NCI-H1092 treated with DMSO at 0.1 percent for 48 hours (cell line): ENCODE measurements around the gene ITGB5.
"Not testable (repeated sequence)": the region's sequence is repeated elsewhere in the genome, so short reads cannot be mapped to it uniquely, and the experiment has no call there.

Source experiments
- DNase-seq: peaks from one replicate; lab custom pipeline; 2025; lab: John Stamatoyannopoulos, UW

ITGB5 gene

DNA sequence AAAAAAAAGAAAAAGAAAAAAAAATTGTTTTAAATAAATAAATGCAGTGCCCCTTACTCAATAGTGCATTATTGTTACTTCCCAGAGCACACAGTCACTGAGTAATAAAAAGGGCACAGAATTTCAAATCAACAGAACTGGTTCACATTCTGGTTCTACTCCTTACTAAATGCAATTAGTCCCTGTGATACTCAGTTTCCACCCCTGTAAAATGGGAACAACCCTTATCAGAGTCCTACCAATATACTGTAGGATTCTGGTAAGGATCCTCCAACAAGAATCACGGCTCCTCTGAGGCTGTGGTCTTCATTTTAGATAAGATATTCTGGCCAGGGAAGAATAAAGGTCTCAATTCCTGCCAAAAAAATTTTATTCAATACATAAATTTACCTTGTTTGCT, 50.7 kb downstream of the ITGB5 start:
- no peak for DNase-seq

DNA sequence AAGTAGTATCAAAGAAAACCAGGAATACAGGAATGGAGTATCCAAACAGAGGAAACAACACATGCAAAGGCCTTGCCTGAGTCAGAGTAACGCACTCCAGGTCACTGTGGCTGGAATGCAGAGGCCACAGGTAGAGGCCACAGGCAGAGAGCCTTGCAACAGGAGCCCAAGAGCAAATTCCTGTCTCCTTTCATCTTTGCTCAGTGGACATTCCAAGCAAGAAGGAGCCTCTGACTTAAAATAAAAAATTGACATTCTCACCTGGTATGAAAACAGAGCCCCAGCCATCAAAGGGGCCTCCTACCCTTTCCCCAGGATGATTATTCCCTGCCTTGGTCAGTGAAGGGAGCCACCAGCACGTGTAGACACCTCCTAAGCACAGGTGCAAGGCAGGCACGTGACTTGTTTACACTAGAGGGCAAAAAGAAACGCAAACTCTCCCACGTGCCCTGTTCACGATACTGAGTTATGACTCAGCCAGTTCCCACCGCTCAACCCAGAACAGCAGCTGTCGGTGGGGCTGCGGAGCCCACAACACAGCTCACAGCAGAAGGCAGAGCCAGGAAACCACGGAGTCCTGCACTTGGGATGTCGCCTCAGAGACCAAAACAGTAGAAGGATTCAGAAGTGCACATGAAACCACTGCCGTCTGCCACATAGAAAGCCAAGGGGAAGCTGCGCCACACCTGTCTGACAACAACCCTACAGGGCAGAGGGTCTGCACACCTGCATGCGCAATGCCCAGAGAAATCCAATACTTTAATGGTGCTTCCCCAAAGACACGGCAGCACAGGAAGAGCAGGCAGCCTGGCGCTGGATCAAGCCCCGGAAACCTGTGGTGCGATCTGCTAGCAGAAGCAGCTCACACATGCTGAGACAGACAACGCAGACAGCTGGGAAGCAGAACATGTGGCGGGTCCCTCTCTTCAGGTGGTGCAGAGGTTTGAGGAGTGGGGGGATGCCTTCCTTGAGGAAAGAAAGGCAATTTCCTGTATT, 52.1 kb downstream of the ITGB5 start:
- DNase-seq = peak; percentile 86

DNA sequence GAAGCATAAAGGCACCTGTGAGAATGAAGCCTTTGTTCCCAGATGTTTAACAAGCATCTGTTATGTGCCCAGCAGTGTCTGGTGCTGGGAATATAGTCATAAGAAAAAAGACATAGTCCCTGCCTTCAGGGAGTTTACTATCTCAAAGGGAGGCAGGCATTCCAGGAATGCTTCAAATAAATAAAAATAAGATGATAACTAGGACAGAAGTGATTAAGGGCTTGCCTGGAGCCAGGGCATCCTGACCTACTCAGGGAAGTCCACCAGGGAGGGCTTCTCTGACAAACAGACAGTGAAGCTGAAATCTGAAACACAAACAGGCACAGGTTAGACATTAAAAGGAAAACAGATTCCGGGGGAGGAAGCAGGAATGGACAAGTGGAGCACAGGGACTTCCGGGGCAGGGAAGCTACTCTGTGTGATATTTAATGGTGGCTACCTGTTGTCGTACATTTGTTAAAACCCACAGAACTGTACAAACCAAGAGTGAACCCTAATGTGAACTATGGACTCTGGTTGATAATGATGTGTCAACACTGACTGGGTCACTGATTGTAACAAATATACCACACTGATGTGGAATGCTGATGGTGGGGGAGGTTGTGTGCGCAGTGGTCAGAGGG, 53.3 kb downstream of the ITGB5 start:
- no peak for DNase-seq

DNA sequence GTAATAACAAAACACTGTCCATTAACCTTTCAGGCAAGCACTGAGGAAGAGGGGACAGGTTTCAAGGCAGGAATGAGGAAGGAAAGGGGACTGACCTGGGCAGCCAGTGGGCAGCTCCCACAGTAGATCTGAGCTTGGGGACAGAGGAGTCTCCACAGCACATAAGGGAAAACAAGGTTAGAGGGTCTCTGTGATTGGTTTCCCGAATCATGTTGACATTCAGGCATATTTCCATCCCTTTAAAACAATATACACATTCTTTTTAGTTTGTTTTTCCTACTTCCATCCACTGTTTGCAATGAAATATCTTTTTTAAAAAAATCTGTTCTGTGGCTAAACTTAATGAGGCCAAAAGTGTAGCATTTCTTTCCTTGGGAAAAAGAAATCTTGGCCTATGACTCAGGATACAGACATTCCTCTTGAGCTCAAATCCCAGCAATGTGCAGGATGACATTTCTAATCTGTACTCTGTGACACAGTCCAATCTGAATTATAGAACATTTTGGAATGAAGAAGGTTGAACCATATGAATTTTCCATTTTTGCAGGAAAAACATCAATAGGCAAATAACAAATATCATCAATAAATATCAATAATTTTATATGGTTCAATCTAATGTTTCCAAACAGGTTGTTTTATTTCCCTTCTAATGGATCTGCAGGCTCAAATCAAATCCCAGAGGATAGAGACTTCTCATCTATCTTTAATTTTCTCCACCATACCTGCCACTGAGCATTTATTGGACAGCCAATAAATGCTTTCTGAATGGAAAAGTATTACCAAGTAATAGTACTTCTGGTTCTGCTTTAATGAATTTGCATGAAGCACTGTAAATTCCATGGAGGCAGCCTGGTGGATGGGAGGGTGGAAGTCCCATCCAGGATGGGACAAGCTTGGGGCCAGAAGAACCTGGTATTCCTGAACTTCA, 54.1 kb downstream of the ITGB5 start:
- no peak for DNase-seq

DNA sequence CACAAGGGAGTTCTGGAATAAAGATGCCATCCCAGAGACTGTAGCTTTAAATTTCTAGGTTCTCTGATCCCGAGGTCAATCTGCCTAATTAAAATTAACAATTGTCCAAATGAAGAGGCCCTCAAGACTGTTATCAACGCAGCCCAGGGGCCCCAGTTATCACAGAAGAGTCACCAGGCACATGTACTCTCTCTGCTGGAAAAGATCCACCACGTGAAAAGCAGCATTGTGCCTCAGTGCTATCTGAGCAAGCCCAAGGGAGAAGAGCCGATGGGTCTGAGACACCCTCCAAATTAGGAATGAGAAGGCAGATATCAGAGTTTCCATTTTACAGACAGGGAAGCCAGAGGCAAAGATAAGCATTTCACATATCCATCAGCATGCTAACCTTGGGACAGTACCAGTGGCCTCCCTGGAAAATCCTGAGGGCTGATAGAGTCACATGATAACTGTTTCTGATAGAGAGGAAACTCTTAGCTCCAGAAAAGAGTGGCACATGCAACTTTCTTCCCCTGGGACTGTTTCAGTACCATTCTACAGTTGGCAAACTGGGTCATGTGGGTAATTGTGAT, 55.5 kb downstream of the ITGB5 start:
- DNase-seq = no peak

DNA sequence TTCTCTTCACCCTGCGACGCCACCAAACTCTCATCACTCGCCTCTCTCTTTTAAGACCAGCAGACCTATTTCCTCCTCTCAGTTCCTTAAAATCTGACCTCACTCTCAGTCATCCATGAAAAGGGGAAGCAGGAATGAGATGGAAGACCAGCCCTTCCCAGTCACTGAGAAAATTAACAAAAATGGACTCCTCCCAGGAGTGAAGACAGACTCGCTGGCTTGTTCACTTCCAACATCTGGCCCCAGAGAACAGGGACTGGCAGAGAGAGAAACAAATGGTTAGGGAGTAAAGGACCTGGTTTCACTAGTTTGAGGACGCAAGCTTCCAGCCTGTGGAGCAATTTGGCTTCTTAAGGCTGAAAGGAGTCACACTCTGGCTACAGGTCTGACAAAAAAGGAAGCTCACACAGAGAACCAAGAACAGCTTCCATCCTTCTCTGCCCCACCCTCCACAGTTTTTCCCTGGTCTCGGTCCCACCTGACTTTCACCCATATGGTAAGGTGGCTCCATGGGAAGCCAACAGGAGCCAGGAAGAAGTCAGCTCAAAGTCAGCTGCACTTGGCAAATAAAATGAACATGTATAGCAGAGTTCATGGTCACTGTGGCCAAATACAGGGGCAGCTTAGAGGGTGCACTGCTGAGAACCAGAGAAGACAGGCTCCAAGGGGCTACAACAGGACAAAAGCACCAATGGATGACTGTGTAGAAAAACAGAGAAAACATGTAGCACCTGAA, 57.2 kb downstream of the ITGB5 start:
- DNase-seq = no peak

DNA sequence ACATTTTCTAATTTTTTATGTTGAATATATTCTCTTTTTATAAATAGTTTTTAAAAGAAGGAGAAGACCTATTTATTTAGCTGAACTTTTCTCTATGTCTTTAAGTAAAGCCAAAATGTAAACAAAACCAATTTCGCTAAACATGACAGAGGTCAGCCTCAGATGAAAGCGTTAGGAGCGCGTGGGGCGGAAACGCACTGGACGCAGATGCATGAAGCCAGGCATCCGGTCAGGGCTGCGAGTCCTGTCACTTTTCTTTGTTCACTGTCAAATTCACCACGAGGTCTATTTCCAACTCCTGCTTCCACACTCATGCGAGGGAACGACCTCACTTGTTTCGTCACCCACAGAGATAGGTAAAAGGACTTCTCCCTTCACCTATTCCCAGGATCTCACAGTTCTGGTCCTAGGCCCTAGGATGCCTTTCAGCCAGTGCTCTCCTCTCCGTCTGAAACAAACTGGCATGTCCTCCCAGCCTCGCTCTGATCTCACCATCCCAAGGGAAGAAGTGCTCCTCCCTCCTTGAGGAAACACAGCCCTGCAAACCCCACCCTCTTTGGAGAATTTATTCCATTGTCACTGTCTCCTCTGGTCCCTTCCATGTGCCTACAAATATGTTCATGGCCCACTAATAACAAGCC, 57.9 kb downstream of the ITGB5 start:
- no peak for DNase-seq

DNA sequence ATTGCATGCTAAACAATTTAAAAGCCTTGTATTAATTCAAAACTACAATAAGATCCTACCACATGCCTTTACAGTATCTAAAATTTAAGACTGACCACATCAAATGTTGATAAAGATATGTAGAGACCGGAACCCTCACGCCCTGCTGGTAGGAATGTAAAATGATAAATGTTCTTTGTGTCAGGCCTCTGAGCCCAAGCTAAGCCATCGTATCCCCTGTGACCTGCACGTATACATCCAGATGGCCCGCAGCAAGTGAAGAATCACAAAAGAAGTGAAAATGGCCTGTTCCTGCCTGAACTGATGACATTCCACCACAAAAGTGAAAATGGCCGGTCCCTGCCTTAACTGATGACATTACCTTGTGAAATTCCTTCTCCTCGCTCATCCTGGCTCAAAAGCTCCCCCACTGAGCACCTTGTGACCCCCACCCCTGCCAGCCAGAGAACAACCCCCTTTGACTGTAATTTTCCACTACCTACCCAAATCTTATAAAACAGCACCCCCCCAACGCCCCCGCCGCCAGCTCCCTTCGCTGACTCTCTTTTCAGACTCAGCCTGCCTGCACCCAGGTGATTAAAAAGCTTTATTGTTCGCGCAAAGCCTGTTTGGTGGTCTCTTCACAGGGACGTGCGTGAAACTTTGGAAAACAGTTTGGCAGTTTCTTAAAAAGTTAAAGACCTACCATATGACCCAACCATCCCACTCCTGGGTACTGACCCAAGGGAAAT, 59.5 kb downstream of the ITGB5 start:
- DNase-seq = not testable (repeated sequence)

DNA sequence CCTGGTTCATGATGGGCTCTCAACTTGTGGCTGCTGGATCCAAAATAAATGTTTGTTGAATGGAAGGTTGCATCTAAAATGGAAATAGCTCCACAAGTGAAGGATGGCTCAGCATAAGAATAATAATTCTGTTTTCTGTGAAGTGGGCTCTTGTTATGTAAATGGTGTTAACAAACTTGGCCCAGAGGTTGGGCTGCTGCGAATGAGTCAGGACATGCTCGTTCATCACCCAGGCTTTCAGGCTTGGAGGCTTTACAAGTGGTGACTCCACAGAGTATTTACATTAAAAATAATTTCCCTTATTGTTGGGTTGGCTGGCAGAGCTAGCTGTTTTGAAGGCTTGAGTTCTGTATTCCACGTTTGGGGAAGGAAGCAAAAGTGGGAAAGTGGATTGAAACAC, 60.5 kb downstream of the ITGB5 start:
- no peak for DNase-seq

DNA sequence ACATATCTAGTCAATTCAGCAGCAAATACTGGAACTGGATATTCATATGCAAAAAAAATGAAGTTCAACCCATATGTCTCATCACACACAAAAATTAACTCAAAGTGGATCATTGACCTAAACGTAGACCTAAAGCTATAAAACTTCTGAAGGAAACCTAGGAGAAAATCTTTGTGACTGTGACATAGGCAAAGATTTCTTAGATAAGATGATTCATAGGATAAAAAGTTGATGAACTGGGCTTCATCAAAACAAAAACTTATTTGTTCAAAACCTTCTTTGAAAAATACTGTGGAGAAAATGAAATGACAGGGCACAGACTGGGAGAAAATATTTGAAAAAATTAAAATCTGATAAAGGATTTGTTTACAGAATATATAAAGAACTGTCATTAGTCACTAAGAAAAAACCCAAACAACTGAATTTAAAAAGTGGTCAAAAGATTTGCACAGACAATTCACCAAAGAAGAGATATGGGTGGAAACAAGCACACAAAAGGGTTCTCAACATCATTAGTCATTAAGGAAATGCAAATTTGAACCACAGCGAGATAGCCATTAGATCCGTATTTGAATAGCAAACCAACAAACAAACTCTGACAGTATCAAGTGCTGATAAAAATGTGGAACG, 62.8 kb downstream of the ITGB5 start:
- no peak for DNase-seq

DNA sequence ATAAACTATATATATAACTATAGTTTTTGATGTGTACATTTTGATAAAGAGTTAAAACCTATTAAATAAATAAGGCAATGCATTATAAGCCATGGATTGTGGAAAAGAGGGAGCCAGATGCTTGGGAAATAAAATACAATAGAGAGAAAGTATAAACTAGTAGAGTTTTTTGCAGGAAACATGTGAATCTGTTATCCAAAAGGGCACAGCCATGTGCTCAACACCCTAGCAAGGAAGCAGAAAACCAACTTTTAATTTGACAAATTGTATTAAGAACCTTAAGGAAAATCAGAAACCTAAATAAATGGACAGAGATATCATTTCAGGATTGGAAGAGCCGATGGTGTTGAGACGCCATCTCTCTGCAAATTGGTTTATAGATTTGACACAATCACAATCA, 63.5 kb downstream of the ITGB5 start:
- DNase-seq = no peak

DNA sequence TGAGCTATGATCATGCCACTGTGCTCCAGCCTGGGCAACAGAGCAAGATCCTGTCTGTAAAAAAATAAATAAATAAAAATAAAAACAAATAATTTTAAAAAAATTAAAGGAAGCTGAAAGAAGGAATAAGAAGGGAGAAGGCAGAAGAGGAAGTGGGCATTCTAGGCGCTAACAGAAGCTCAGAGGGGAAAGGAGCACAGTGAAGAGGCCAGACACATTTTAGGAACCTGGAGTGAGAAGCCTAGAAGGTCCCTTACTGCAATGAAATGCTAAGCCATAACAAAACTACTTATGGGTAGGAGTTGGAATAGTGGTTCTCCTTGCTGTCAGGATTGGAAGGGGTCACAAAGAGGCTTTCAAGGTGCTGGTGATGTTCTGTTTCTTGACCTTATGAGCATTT, 64.0 kb downstream of the ITGB5 start:
- no peak for DNase-seq

DNA sequence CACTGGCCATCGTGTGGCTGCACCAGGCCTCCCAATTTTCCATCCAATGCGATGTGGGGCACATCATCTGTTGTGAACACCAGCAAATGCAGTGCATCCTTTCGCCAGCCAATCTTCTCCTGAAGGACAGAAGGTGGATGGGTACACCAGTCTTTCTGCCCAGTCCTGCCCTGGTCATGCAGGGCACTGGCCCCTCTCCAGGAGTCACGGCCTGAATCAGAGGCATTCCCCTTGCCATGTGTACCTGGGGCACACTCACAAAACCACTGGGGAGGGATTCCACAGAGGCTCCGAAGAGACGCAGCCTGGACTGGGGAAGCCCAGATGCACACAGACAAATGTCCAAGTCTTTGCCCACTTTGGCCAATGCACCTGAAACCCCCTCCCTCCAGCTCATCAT, 65.8 kb downstream of the ITGB5 start:
- no peak for DNase-seq

DNA sequence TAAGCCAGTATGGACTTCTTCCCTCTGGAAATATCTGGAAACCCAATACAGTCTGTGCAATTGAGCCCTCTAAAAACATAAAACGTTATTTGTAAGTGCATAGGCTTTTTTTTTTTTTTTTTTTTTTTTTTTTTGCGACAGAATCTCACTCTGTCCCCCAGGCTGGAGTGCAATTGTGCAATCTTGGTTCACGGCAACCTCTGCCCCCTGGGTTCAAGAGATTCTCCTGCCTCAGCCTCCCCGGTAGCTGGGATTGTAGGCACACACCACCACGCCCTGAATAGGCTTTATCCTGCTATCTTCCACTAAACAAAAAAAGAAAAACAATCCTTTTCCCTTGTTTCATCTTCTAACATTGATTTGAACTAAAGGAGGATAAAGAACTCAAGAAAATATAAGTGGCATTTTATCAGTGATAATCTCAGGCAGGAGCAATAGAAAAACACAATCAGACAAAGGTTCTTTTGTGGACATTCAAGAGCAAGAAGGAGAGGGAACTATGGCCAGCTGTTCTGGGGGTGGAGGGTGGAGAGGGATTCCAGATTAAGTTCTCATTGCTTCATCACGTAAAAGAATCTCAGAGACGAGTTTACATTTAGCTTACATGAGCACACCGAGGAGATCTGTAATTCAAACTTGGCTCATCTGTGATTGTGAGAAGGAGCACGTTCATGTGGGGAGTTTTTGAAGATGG, 68.6 kb downstream of the ITGB5 start:
- no peak for DNase-seq

DNA sequence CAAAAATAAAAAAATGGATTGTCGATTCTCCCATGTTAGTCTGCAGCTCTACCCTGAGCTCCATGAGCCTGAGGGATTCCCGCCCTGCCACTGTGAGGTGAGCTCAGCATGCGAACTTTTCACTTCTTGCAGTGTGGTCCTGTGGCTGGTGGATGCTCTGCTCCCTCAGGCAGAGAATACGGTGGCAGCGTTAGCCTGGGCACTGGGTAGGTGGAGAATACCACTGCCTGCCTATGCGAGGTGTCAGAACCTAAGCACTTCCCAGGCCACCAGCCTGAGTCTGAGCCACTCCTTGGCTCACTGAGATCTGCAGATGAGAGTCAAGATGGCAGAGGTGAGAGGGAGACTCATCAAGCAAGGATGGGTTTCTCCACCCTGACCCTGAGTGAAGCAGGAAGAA, 70.1 kb downstream of the ITGB5 start:
- DNase-seq = no peak

DNA sequence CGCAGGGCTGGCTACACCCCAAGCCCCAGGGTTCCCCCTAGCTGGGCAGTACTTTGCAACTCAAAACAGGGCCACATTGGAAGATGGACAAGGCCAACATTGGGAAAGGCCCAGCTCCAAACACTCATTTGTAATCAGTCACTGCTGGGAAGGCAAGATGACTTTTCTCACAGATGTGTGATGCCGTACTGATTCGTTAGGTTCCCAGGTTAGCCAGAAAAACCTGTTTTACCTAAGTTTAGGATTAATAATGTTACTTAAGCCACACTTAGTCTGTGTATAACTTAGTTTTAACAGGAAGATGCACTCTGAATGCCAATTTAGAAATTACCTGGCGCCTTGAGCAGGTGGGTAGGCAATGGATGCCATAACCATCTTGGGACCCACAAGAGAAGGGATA, 71.0 kb downstream of the ITGB5 start:
- DNase-seq = no peak

DNA sequence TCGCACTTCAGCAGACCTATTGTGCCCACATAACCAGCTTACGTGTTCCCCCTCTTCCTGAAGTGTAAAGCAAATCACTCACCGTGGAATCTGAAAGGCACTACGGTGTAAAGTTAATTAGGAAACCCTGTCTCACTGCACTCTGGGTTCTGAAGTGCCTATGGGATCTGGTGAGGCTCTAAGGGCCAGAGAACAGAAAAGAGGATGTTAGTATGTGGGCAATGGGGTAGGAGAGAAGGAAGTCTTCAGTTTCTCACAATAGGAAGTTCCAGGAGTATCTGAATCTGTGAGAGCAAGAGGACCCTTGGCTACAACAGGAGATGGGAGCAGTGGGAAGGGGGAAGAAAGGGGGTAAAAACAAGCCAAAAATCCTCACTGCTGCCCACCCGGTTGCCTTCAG, 71.4 kb downstream of the ITGB5 start:
- no peak for DNase-seq

DNA sequence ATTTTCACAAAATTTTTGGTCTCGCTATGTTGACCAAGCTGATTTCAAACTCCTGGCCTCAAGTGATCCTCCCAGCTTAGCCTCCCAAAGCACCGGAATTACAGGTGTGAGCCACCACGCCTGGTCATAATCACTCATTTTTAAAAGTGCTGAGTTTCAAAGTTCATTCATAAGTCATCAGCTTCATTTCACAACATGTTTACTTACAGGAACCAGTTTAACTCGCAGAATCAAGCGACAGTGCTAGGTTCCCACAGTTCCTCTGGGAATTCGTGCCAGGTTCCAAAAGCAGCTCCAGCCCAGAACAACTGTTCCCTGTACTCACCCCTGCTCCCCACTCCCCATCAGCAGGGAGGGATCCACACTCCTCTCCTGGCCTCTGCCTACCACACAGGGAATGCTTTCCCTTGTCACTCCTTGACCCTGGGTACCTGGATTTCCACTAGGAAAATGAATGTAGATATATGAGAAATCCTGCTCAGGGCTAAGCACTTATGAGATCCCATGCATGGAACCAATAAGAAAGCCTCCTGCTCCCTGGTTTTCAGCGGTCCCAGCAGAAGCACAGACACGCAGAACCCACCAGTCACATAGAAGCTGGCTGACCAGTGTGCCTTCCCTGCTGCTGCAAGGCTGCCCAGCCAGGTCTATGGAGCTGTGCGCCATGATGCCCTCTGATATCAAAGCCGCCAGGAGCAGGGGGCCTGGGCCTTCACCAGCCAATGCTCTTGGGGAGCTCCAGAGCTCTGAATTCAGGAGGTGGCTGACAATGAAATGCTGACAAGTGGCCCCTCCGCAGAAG, 72.3 kb downstream of the ITGB5 start:
- DNase-seq = no peak
